Nucleus accumbens (tissue), 56 donors: ENCODE measurements around the gene ARMC3.
"Not testable (repeated sequence)": the region's sequence is repeated elsewhere in the genome, so short reads cannot be mapped to it uniquely, and the experiment has no call there.

ENCODE experiments used
- DNase-seq, 56 donors: peaks; one replicate each; lab custom pipeline; 2025; lab: John Stamatoyannopoulos, UW

The ARMC3 gene

GRCh38 chr10:22927166-22927565 is 687 bp upstream of the ARMC3 start:
- DNase-seq = no peak

GRCh38 chr10:22929053-22929452 is 1.2 kb downstream of the ARMC3 start:
- DNase-seq = not testable (repeated sequence)

- no peak for DNase-seq
These were observed 4.1 kb downstream of the ARMC3 start for GRCh38 chr10:22931948-22932347.

- DNase-seq = peak in 3 of 56 donors; percentile 0 to 8 (median 4)
These were observed 4.9 kb downstream of the ARMC3 start for GRCh38 chr10:22932626-22933370.

- DNase-seq = no peak
These were observed 6.9 kb downstream of the ARMC3 start for GRCh38 chr10:22934726-22935125.

- no peak for DNase-seq
These were observed 14.6 kb downstream of the ARMC3 start for GRCh38 chr10:22942437-22942836.

- no peak for DNase-seq
These were observed 18.3 kb downstream of the ARMC3 start for GRCh38 chr10:22945934-22946673.

- no peak for DNase-seq
These were observed 27.1 kb downstream of the ARMC3 start for GRCh38 chr10:22954970-22955369.

- DNase-seq = no peak
These were observed 30.5 kb downstream of the ARMC3 start for GRCh38 chr10:22958338-22958737.

- no peak for DNase-seq
These were observed 31.4 kb downstream of the ARMC3 start for GRCh38 chr10:22959292-22959691.

GRCh38 chr10:22959950-22960349 is 32.1 kb downstream of the ARMC3 start:
- DNase-seq = no peak

- DNase-seq = no peak
These were observed 35.0 kb downstream of the ARMC3 start for GRCh38 chr10:22962817-22963216.

GRCh38 chr10:22969704-22970103 is 41.9 kb downstream of the ARMC3 start:
- no peak for DNase-seq

GRCh38 chr10:22976534-22976933 is 48.7 kb downstream of the ARMC3 start:
- peak in 5 of 56 donors; percentile 6 to 15 (median 12) for DNase-seq

GRCh38 chr10:22977751-22978150 is 49.9 kb downstream of the ARMC3 start:
- DNase-seq = peak in 2 of 56 donors; percentile 1 to 11

- no peak for DNase-seq
These were observed 50.4 kb downstream of the ARMC3 start for GRCh38 chr10:22978287-22978686.

- no peak for DNase-seq
These were observed 51.1 kb downstream of the ARMC3 start for GRCh38 chr10:22978918-22979317.

GRCh38 chr10:22980822-22981221 is 53.0 kb downstream of the ARMC3 start:
- no peak for DNase-seq

GRCh38 chr10:22984066-22984465 is 56.2 kb downstream of the ARMC3 start:
- no peak for DNase-seq

GRCh38 chr10:22986771-22987542 is 59.1 kb downstream of the ARMC3 start:
- no peak for DNase-seq
